ENCODE results near the gene CAPN10. TPM values are rescaled to one million over a fixed set of nuclear protein-coding genes. Genes with fewer than 3 reads are reported as not detected.
A peak's percentile ranks its signal among the peaks of the same experiment; 100 is the strongest.

Gene CAPN10
- polyA plus RNA-seq, 3 donors, result 30.9 to 37.6 (median 34.7) TPM

- DNase-seq, result peak; percentile 48
Measured at GRCh38 chr2:240622531-240623235, 36.1 kb downstream of the CAPN10 start.

- no peak for DNase-seq
Measured at GRCh38 chr2:240623531-240624010, 37.0 kb downstream of the CAPN10 start.

- no peak for DNase-seq
Measured at GRCh38 chr2:240624011-240624949, 37.7 kb downstream of the CAPN10 start.

- no peak for DNase-seq
Measured at GRCh38 chr2:240624950-240625621, 38.6 kb downstream of the CAPN10 start, which contains the start of gene GPR35. Gene GPR35 (plus strand): TSS chr2:240625480. CDS start chr2:240629953, 4,473 bp downstream.

GRCh38 chr2:240626531-240627300 is 40.2 kb downstream of the CAPN10 start:
- DNase-seq, result no peak

- no peak for DNase-seq
Measured at GRCh38 chr2:240627736-240628506, 41.4 kb downstream of the CAPN10 start.

GRCh38 chr2:240628507-240628807 is 41.9 kb downstream of the CAPN10 start:
- DNase-seq, result no peak

- no peak for DNase-seq
Measured at GRCh38 chr2:240628808-240629618, 42.5 kb downstream of the CAPN10 start.

- DNase-seq, result no peak
Measured at GRCh38 chr2:240629619-240629967, 43.1 kb downstream of the CAPN10 start.

- no peak for DNase-seq
Measured at GRCh38 chr2:240629968-240630770, 43.6 kb downstream of the CAPN10 start.

GRCh38 chr2:240630771-240631547 is 44.4 kb downstream of the CAPN10 start:
- no peak for DNase-seq

- no peak for DNase-seq
Measured at GRCh38 chr2:240631548-240632305, 45.2 kb downstream of the CAPN10 start.

- DNase-seq, result no peak
Measured at GRCh38 chr2:240632306-240632721, 45.8 kb downstream of the CAPN10 start.

GRCh38 chr2:240635121-240635997 is 48.8 kb downstream of the CAPN10 start:
- no peak for DNase-seq

- DNase-seq, result no peak
Measured at GRCh38 chr2:240635998-240636547, 49.5 kb downstream of the CAPN10 start.

- DNase-seq, result no peak
Measured at GRCh38 chr2:240636563-240637115, 50.1 kb downstream of the CAPN10 start.
